OCI-LY7 (cell line): Measurements from ENCODE around the gene TJP3. TPM values are rescaled to one million over a fixed set of nuclear protein-coding genes. Genes with fewer than 3 reads are reported as not detected.

Experiments used
- BruUV-seq: library from RNA; stranded (reverse); fragments of 400-500 nt; replicated peaks from 2 replicates; lab custom pipeline; 2021; lab: Mats Ljungman, UMichigan
- CTCF ChIA-PET: fragments of 300-600 bp; sonication (Branson Sonifier 250); formaldehyde crosslinking; loops from one replicate; lab custom pipeline; 2022; ENCODE audit warnings: antibody characterized with exemption; ENCODE audit not compliant: unreplicated experiment; lab: Charles Lee
- POLR2A ChIA-PET: fragments of 300-600 bp; sonication (Branson Sonifier 250); formaldehyde crosslinking; loops from one replicate; lab custom pipeline; 2022; ENCODE audit warnings: antibody characterized with exemption; lab: Charles Lee
- DNase-seq: peaks from one replicate; pipeline ENCODE4 v3.0.0-alpha.2; 2015; ENCODE audit warnings: low spot score
- H2AFZ ChIP-seq: fragments of 200-600 bp; sonication (generic), shearing (Covaris generic); 2 replicates; pipeline ENCODE4 v1.6.1; 2014; ENCODE audit warnings: mild to moderate bottlenecking, antibody characterized with exemption, low read length, moderate library complexity
- H3K27ac ChIP-seq: fragments of 200-600 bp; sonication (generic); 2 replicates; pipeline ENCODE4 v1.5.1; 2014; ENCODE audit warnings: mixed run types, low read depth, mild to moderate bottlenecking, moderate library complexity, low read length, inconsistent platforms; ENCODE audit not compliant: poor library complexity, severe bottlenecking
- H3K36me3 ChIP-seq: fragments of 200-600 bp; sonication (generic); 2 replicates; pipeline ENCODE4 v1.6.1; 2014; ENCODE audit warnings: mild to moderate bottlenecking, antibody characterized with exemption, low read length, moderate library complexity, mixed read lengths; ENCODE audit not compliant: insufficient read depth
- H3K4me1 ChIP-seq: fragments of 200-600 bp; sonication (generic); 2 replicates; pipeline ENCODE4 v1.5.1; 2014; ENCODE audit warnings: mild to moderate bottlenecking, low read length; ENCODE audit not compliant: insufficient read depth, poor library complexity, severe bottlenecking
- H3K4me2 ChIP-seq: fragments of 200-600 bp; sonication (generic); 2 replicates; pipeline ENCODE4 v1.6.1; 2014; ENCODE audit warnings: mild to moderate bottlenecking, low read length
- H3K4me3 ChIP-seq: fragments of 200-600 bp; sonication (generic); 2 replicates; pipeline ENCODE4 v1.5.1; 2014; ENCODE audit warnings: mild to moderate bottlenecking, low read depth, low read length; ENCODE audit not compliant: poor library complexity, severe bottlenecking
- H3K79me2 ChIP-seq: fragments of 200-600 bp; sonication (generic); 2 replicates; pipeline ENCODE4 v1.6.1; 2016; ENCODE audit warnings: low read depth, mild to moderate bottlenecking, low read length, moderate library complexity, mixed read lengths; ENCODE audit not compliant: insufficient read depth
- H3K9me2 ChIP-seq: fragments of 200-600 bp; sonication (generic); 2 replicates; pipeline ENCODE4 v1.6.1; 2016; ENCODE audit warnings: mild to moderate bottlenecking, low read length, mixed read lengths; ENCODE audit not compliant: insufficient read depth
- H3K9me3 ChIP-seq: fragments of 200-600 bp; sonication (generic); 2 replicates; pipeline ENCODE4 v1.6.1; 2014; ENCODE audit warnings: mild to moderate bottlenecking, mixed run types, low read length, mixed read lengths
- H4K20me1 ChIP-seq: fragments of 200-600 bp; sonication (generic); 2 replicates; pipeline ENCODE4 v1.6.1; 2014; ENCODE audit warnings: mild to moderate bottlenecking, antibody characterized with exemption, low read length, moderate library complexity, mixed read lengths; ENCODE audit not compliant: insufficient read depth
- CTCF ChIP-seq: fragments of 200-600 bp; sonication (generic); conservative IDR thresholded peaks from 2 replicates; pipeline ENCODE4 v1.5.1; 2014; ENCODE audit warnings: mild to moderate bottlenecking, antibody characterized with exemption, low read length, moderate library complexity, mixed read lengths
- EZH2phosphoT487 ChIP-seq: fragments of 200-600 bp; sonication (generic); IDR thresholded peaks from 2 replicates; pipeline ENCODE4 v1.6.1; 2018; ENCODE audit warnings: low read depth, borderline replicate concordance, mild to moderate bottlenecking, mixed run types, antibody characterized with exemption, low read length, moderate library complexity, mixed read lengths
- intact Hi-C: fragments of 100-400 bp; cut with micrococcal nuclease; formaldehyde crosslinking; loops from one replicate; pipeline ENCODE4 v1.10.0; 2022; ENCODE audit not compliant: unreplicated experiment
- total RNA-seq, 2 experiments: library from RNA; depleted of rRNA in 1 of 2; stranded (reverse); fragments of >200 nt in 1 of 2; shearing (Covaris generic) in 1 of 2; gene quantifications; 2 replicates each; pipeline ENCODE4 v1.2.3, GENCODE V29; 2014 to 2022

The TJP3 gene
- total RNA-seq, 2 experiments from 2014 or later = 0.69 to 1.8 TPM

- BruUV-seq = no TSS peak
- intact Hi-C loops = no loop called here
- H3K27ac ChIP-seq = no peak overlapping the region
- no peaks in the 10 kb centered on the region for H3K36me3 ChIP-seq
- H3K79me2 ChIP-seq = no peaks in the 10 kb centered on the region
- H3K9me2 ChIP-seq = no peaks in the 10 kb centered on the region
- H2AFZ ChIP-seq = no peak overlapping the region
- no peaks in the 10 kb centered on the region for H4K20me1 ChIP-seq
- H3K4me2 ChIP-seq = no peak overlapping the region
- CTCF ChIA-PET = interaction anchor here (0.7 kb wide), 1 partner anchor 218 kb away, joined by 5 read pairs; no protein-coding TSS in a partner anchor
- no peak for DNase-seq
- TF ChIP-seq EZH2phosphoT487 (no peak), CTCF (no peak)
- peaks cover 7% of the 10 kb centered on the region for H3K4me1 ChIP-seq
- POLR2A ChIA-PET = interaction anchor here (0.6 kb wide), 1 partner anchor 191 kb away, joined by 3 read pairs; the partner anchor contains the start of gene FZR1
- no peak overlapping the region for H3K4me3 ChIP-seq
- no peaks in the 10 kb centered on the region for H3K9me3 ChIP-seq
These were observed 11.1 kb upstream of the TJP3 start for GRCh38 chr19:3697094-3697493.

- no TSS peak for BruUV-seq
- TF ChIP-seq CTCF (no peak), EZH2phosphoT487 (no peak)
- intact Hi-C loops = no loop called here
- no peaks in the 10 kb centered on the region for H3K36me3 ChIP-seq
- no peaks in the 10 kb centered on the region for H4K20me1 ChIP-seq
- ChIA-PET CTCF (no interaction called here), POLR2A (interaction anchor here (0.6 kb wide), 1 partner anchor 192 kb away, joined by 3 read pairs; the partner anchor contains the start of gene FZR1)
- no peak for DNase-seq
- no peaks in the 10 kb centered on the region for H3K79me2 ChIP-seq
- peaks cover 7% of the 10 kb centered on the region for H3K4me1 ChIP-seq
- H3K4me2 ChIP-seq = no peak overlapping the region
- H3K27ac ChIP-seq = no peak overlapping the region
- H2AFZ ChIP-seq = no peak overlapping the region
- no peaks in the 10 kb centered on the region for H3K9me2 ChIP-seq
- H3K9me3 ChIP-seq = no peaks in the 10 kb centered on the region
- no peak overlapping the region for H3K4me3 ChIP-seq
These were observed 10.4 kb upstream of the TJP3 start for GRCh38 chr19:3697671-3698385.

GRCh38 chr19:3698386-3698950, 9.7 kb upstream of the TJP3 start:
- Histone ChIP-seq H3K27ac (no peak overlapping the region), H2AFZ (no peak overlapping the region), H4K20me1 (no peaks in the 10 kb centered on the region), H3K9me2 (no peaks in the 10 kb centered on the region), H3K79me2 (no peaks in the 10 kb centered on the region), H3K4me3 (no peak overlapping the region), H3K36me3 (no peaks in the 10 kb centered on the region), H3K4me2 (peak overlapping the region; percentile 29; the same call in 1 of the 2 replicates), H3K4me1 (peaks cover 7% of the 10 kb centered on the region), H3K9me3 (no peaks in the 10 kb centered on the region)
- POLR2A ChIA-PET = no interaction called here
- no peak for DNase-seq
- CTCF ChIA-PET = no interaction called here
- BruUV-seq = no TSS peak
- no peak for TF ChIP-seq CTCF
- no peak for TF ChIP-seq EZH2phosphoT487
- intact Hi-C loops = no loop called here
